SK-N-SH (cell line): ENCODE measurements around the gene HSF5. TPM values are rescaled to one million over a fixed set of nuclear protein-coding genes. Genes with fewer than 3 reads are reported as not detected.

Experiments
- CTCF ChIA-PET: fragments of 300-600, 350-600 bp; formaldehyde crosslinking; extraction: SDS; loops from one replicate; lab custom pipeline; 2021; lab: Yijun Ruan, JAX
- POLR2A ChIA-PET: fragments of 350-600 bp; sonication (Branson Sonifier 250); formaldehyde crosslinking; extraction: SDS; loops from one replicate; lab custom pipeline; 2020; ENCODE audit warnings: antibody characterized with exemption, inconsistent platforms; lab: Yijun Ruan, JAX
- DNase-seq: peaks from one replicate; pipeline ENCODE4 v3.0.0; 2012
- H2AFZ ChIP-seq: fragments of 200-600 bp; sonication (generic); 2 replicates; pipeline ENCODE4 v1.8.1; 2016; ENCODE audit warnings: antibody characterized with exemption, mild to moderate bottlenecking, low read depth
- H3F3A ChIP-seq: fragments of 200-600 bp; sonication (generic); replicated peaks from 2 replicates; pipeline ENCODE3; 2016; ENCODE audit warnings: antibody characterized with exemption, mild to moderate bottlenecking; ENCODE audit not compliant: insufficient read depth
- H3K27ac ChIP-seq, 2 experiments: fragments of 200-500 bp in 1 of 2; fragments of 200-600 bp in 1 of 2; sonication (Bioruptor generic) in 1 of 2; sonication (generic), shearing (Covaris generic) in 1 of 2; 2 replicates each; pipeline versions ENCODE4 v1.5.1 to v1.6.1; 2014 to 2016; ENCODE audit warnings: low read depth in 2 of 2, inconsistent platforms in 1 of 2, low read length in 1 of 2, mild to moderate bottlenecking in 1 of 2, mixed read lengths in 1 of 2
- H3K27me3 ChIP-seq: fragments of 200-600 bp; sonication (generic), shearing (Covaris generic); 2 replicates; pipeline ENCODE4 v1.6.1; 2016; ENCODE audit warnings: mixed run types; ENCODE audit not compliant: insufficient read depth
- H3K36me3 ChIP-seq, 2 experiments: fragments of 200-500 bp in 1 of 2; fragments of 200-600 bp in 1 of 2; sonication (Bioruptor generic) in 1 of 2; sonication (generic) in 1 of 2; replicated peaks in 1 of 2; 2 replicates each; pipeline versions ENCODE3 to v1.5.1; 2014 to 2016; ENCODE audit warnings: low read length in 1 of 2, mild to moderate bottlenecking in 1 of 2; ENCODE audit not compliant: insufficient read depth in 2 of 2, control insufficient read depth in 1 of 2
- H3K4me1 ChIP-seq, 2 experiments: fragments of 200-500 bp in 1 of 2; fragments of 200-600 bp in 1 of 2; sonication (Bioruptor generic) in 1 of 2; sonication (generic), shearing (Covaris generic) in 1 of 2; 2 replicates each; pipeline versions ENCODE4 v1.5.1 to v1.6.1; 2014 to 2016; ENCODE audit warnings: low read depth in 1 of 2, low read length in 1 of 2, mixed run types in 1 of 2; ENCODE audit not compliant: insufficient read depth in 2 of 2, control insufficient read depth in 1 of 2
- H3K4me2 ChIP-seq: fragments of 200-600 bp; sonication (generic), shearing (Covaris generic); 2 replicates; pipeline ENCODE4 v1.6.1; 2017; ENCODE audit warnings: mixed run types
- H3K4me3 ChIP-seq, 2 experiments: fragments of 200-500 bp in 1 of 2; fragments of 200-600 bp in 1 of 2; sonication (Bioruptor generic) in 1 of 2; sonication (generic), shearing (Covaris generic) in 1 of 2; 2 replicates each; pipeline versions ENCODE4 v1.5.1 to v1.8.1; 2014 to 2016; ENCODE audit warnings: low read depth in 2 of 2, inconsistent platforms in 1 of 2, low read length in 1 of 2, mild to moderate bottlenecking in 1 of 2, mixed read lengths in 1 of 2, moderate library complexity in 1 of 2
- H3K79me2 ChIP-seq: fragments of 200-600 bp; sonication (generic); 2 replicates; pipeline ENCODE4 v1.8.1; 2017; ENCODE audit warnings: mild to moderate bottlenecking; ENCODE audit not compliant: insufficient read depth
- H3K9ac ChIP-seq: fragments of 200-600 bp; sonication (generic); 2 replicates; pipeline ENCODE4 v1.6.1; 2017; ENCODE audit warnings: mixed run types
- H3K9me2 ChIP-seq: fragments of 200-600 bp; sonication (generic); 2 replicates; pipeline ENCODE4 v1.6.1; 2017; ENCODE audit warnings: mixed run types
- H3K9me3 ChIP-seq: fragments of 200-600 bp; sonication (generic); 2 replicates; pipeline ENCODE4 v1.6.1; 2017; ENCODE audit warnings: mixed run types, mild to moderate bottlenecking, moderate library complexity
- H4K20me1 ChIP-seq: fragments of 200-600 bp; sonication (generic); 2 replicates; pipeline ENCODE4 v1.6.1; 2017; ENCODE audit warnings: mild to moderate bottlenecking, mixed run types; ENCODE audit not compliant: insufficient read depth
- ELF1 ChIP-seq: IDR thresholded peaks from 2 replicates; pipeline ENCODE4 v1.4.0; 2012
- EZH2phosphoT487 ChIP-seq: fragments of 200-600 bp; sonication (generic); IDR thresholded peaks from 2 replicates; pipeline ENCODE4 v1.6.1; 2017; ENCODE audit warnings: low read depth, mixed run types, mild to moderate bottlenecking, antibody characterized with exemption, moderate library complexity, borderline replicate concordance
- FOSL2 ChIP-seq: IDR thresholded peaks from 2 replicates; pipeline ENCODE4 v1.4.0; 2012; ENCODE audit warnings: low read depth, mild to moderate bottlenecking, moderate library complexity, borderline replicate concordance
- GATA2 ChIP-seq: sonication (generic); formaldehyde crosslinking; IDR thresholded peaks from 2 replicates; pipeline ENCODE4 v1.5.0; 2020; ENCODE audit warnings: mild to moderate bottlenecking, missing genetic modification reagents
- JUND ChIP-seq: IDR thresholded peaks from 2 replicates; pipeline ENCODE4 v1.4.0; 2012
- MXI1 ChIP-seq: IDR thresholded peaks from 2 replicates; pipeline ENCODE4 v1.6.1; 2012; ENCODE audit warnings: mild to moderate bottlenecking, low read depth, low read length, improper control_type of control experiment
- NFIC ChIP-seq: IDR thresholded peaks from 2 replicates; pipeline ENCODE4 v1.4.0; 2012; ENCODE audit warnings: borderline replicate concordance
- NRF1 ChIP-seq: IDR thresholded peaks from 2 replicates; pipeline ENCODE4 v1.6.1; 2012; ENCODE audit warnings: low read depth, mild to moderate bottlenecking, low read length
- PBX3 ChIP-seq: IDR thresholded peaks from 2 replicates; pipeline ENCODE4; 2012
- POLR2AphosphoS5 ChIP-seq: IDR thresholded peaks from 2 replicates; pipeline ENCODE4 v1.6.1; 2012; ENCODE audit warnings: low read depth, low read length
- RAD21 ChIP-seq: IDR thresholded peaks from 2 replicates; pipeline ENCODE4 v1.6.1; 2012; ENCODE audit warnings: mild to moderate bottlenecking, low read length
- RCOR1 ChIP-seq: fragments of 150-350 bp; IDR thresholded peaks from 2 replicates; pipeline ENCODE4 v1.6.1; 2017; ENCODE audit warnings: antibody characterized with exemption, low read length
- RFX5 ChIP-seq: IDR thresholded peaks from 2 replicates; pipeline ENCODE4 v1.6.1; 2012; ENCODE audit warnings: mild to moderate bottlenecking, improper control_type of control experiment, low read length
- SIN3A ChIP-seq: IDR thresholded peaks from 2 replicates; pipeline ENCODE4 v1.6.1; 2012; ENCODE audit warnings: low read depth, mild to moderate bottlenecking, low read length, moderate library complexity, borderline replicate concordance
- TAF1 ChIP-seq: IDR thresholded peaks from 2 replicates; pipeline ENCODE4 v1.6.1; 2012; ENCODE audit warnings: low read depth, mild to moderate bottlenecking, low read length, moderate library complexity, borderline replicate concordance
- USF1 ChIP-seq: IDR thresholded peaks from 2 replicates; pipeline ENCODE4 v1.4.0; 2012; ENCODE audit warnings: low read depth, borderline replicate concordance
- USF2 ChIP-seq: fragments of 150-350 bp; IDR thresholded peaks from 2 replicates; pipeline ENCODE4 v1.6.1; 2017; ENCODE audit warnings: antibody characterized with exemption, low read length, low read depth, borderline replicate concordance
- WGBS: methylation state at CpG from one replicate; pipeline ENCODE4 v1.1.6; 2017; ENCODE audit warnings: low lambda C conversion rate; 5-methylcytosine and 5-hydroxymethylcytosine counted together
- polyA plus RNA-seq, 3 experiments: library from polyadenylated mRNA; depleted of rRNA; stranded (reverse); fragments of >200 nt; gene quantifications; 2 replicates each; pipeline ENCODE4 v1.2.3, GENCODE V29; 2012
- TF ChIP-seq, protein P1 (sequence below): IDR thresholded peaks from 2 replicates; pipeline ENCODE4 v1.6.1; 2012; ENCODE audit warnings: mild to moderate bottlenecking, low read depth, low read length, moderate library complexity
- TF ChIP-seq, protein P2 (sequence below): IDR thresholded peaks from 2 replicates; pipeline ENCODE4 v1.4.0; 2012; ENCODE audit warnings: low read depth

HSF5 gene
- polyA plus RNA-seq, 1 of the 3 experiments (the other 2 are of a cell fraction), result not detected

- no peak for TF ChIP-seq USF1
- TF ChIP-seq GATA2, result no peak
- TF ChIP-seq POLR2AphosphoS5, result no peak
- no peak for TF ChIP-seq MXI1
- TF ChIP-seq USF2, result no peak
- TF ChIP-seq PBX3, result no peak
- TF ChIP-seq, all 33 proteins: peak for 0
Observed at GRCh38 chr17:58491510-58492045, 3.4 kb upstream of the HSF5 start (continued).

DNA sequence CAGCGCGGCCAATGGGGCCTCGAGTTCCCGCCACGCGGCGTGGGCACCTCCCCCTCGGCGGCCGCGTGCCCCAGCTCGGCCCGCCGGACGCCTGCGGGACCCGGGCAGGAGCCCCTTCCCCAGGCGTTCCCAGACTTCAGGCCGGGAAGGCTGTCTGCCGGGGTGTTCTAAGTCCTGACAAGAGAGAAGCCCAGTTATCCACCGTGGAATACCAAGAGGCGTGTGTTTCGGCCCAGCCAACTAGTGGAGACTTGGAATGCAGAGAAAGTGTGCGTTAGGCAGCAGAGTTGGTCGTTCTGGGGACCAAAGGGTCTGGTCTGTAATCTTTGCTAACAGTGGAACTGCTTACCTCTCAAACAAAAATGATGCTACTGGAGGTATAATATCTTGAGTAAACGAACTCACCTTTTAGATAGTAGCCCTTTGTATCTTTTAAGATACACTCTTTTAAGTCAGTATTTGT lies 251 bp upstream of the HSF5 start:
- Histone ChIP-seq H3K79me2 (no peaks in the 10 kb centered on the region), H3K9ac (no peak overlapping the region), H3K4me2 (no peak overlapping the region), H3K4me3 (no peak overlapping the region), H2AFZ (no peak overlapping the region), H3K9me3 (no peaks in the 10 kb centered on the region), H3K27me3 (no peaks in the 10 kb centered on the region), H3K9me2 (no peaks in the 10 kb centered on the region), H3F3A (no peaks in the 10 kb centered on the region), H3K4me1 (no peaks in the 10 kb centered on the region), H3K36me3 (peaks cover 40 to 55% of the 10 kb centered on the region in 2 experiments), H4K20me1 (no peaks in the 10 kb centered on the region), H3K27ac (no peak overlapping the region)
- POLR2A ChIA-PET, result no interaction called here
- no peak for DNase-seq
- WGBS, result 97% methylated on average over 26 of the region's 26 CpGs
- CTCF ChIA-PET, result interaction anchor here (1.0 to 1.9 kb wide), 3 partner anchors 7 to 40 kb away, joined by 3 to 4 read pairs (median 3); no protein-coding TSS in a partner anchor
- no peak for TF ChIP-seq RFX5

DNA sequence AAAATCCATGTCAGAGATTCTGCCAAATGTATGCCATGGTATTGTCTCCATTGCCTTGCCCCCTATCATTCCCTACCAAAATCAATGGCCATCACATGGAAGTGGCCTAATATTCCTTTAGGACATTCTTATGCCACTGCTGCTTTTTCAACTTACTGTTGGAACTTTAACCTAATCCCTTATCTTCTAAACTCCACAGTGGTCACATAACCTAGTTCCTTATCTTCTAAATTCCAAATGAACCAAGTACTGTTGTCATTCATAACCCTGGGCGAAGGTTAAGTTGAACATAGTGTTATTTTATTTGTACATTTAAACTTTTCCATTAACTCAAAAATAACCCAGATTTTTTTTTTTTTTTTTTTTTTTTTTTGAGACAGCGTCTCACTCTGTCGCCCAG lies 3.6 kb downstream of the HSF5 start:
- Histone ChIP-seq H3K36me3 (peaks cover 11 to 17% of the 10 kb centered on the region in 2 experiments), H3K9me3 (no peaks in the 10 kb centered on the region), H3F3A (no peaks in the 10 kb centered on the region)
- TF ChIP-seq NFIC (no peak), RCOR1 (no peak), SIN3A (no peak), EZH2phosphoT487 (no peak), JUND (no peak), TAF1 (no peak), POLR2AphosphoS5 (no peak), ELF1 (no peak), RFX5 (no peak), RAD21 (no peak), NRF1 (no peak), FOSL2 (no peak)
- TF ChIP-seq, protein P1, sequence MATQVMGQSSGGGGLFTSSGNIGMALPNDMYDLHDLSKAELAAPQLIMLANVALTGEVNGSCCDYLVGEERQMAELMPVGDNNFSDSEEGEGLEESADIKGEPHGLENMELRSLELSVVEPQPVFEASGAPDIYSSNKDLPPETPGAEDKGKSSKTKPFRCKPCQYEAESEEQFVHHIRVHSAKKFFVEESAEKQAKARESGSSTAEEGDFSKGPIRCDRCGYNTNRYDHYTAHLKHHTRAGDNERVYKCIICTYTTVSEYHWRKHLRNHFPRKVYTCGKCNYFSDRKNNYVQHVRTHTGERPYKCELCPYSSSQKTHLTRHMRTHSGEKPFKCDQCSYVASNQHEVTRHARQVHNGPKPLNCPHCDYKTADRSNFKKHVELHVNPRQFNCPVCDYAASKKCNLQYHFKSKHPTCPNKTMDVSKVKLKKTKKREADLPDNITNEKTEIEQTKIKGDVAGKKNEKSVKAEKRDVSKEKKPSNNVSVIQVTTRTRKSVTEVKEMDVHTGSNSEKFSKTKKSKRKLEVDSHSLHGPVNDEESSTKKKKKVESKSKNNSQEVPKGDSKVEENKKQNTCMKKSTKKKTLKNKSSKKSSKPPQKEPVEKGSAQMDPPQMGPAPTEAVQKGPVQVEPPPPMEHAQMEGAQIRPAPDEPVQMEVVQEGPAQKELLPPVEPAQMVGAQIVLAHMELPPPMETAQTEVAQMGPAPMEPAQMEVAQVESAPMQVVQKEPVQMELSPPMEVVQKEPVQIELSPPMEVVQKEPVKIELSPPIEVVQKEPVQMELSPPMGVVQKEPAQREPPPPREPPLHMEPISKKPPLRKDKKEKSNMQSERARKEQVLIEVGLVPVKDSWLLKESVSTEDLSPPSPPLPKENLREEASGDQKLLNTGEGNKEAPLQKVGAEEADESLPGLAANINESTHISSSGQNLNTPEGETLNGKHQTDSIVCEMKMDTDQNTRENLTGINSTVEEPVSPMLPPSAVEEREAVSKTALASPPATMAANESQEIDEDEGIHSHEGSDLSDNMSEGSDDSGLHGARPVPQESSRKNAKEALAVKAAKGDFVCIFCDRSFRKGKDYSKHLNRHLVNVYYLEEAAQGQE, result no peak
- TF ChIP-seq, protein P2, sequence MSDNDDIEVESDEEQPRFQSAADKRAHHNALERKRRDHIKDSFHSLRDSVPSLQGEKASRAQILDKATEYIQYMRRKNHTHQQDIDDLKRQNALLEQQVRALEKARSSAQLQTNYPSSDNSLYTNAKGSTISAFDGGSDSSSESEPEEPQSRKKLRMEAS, result no peak
- TF ChIP-seq, all 33 proteins: peak for 0
- Histone ChIP-seq H2AFZ (no peak overlapping the region), H3K4me1 (no peaks in the 10 kb centered on the region), H4K20me1 (no peaks in the 10 kb centered on the region), H3K27ac (no peak overlapping the region), H3K79me2 (no peaks in the 10 kb centered on the region), H3K27me3 (no peaks in the 10 kb centered on the region), H3K4me2 (no peak overlapping the region), H3K4me3 (no peak overlapping the region), H3K9ac (no peak overlapping the region), H3K9me2 (no peaks in the 10 kb centered on the region)
- WGBS, result 92% methylated on average over 3 of the region's 3 CpGs
- DNase-seq, result no peak
- CTCF ChIA-PET, result no interaction called here
- POLR2A ChIA-PET, result no interaction called here
